ENCODE results near the gene NR4A1. TPM values are rescaled to one million over a fixed set of nuclear protein-coding genes. Genes with fewer than 3 reads are reported as not detected.
A peak's percentile ranks its signal among the peaks of the same experiment; 100 is the strongest.

The NR4A1 gene
- total RNA-seq, 2 donors from 2014 or later, result 17.7 to 18.4 TPM

GRCh38 chr12:52063082-52063924, 12.1 kb downstream of the NR4A1 start:
- Mint-ChIP-seq H3K27me3 (ENCODE audit: insufficient read depth) (peaks cover 30% of the 10 kb centered on the region), H3K4me3 (no peak overlapping the region), H3K36me3 (ENCODE audit: low read depth) (peaks cover under 1% of the 10 kb centered on the region), H3K4me1 (peaks cover 4% of the 10 kb centered on the region), H3K9me3 (no peaks in the 10 kb centered on the region), H3K27ac (no peak overlapping the region)
- H3K27ac ChIP-seq (ENCODE audit: low read depth, low read length), result peak overlapping the region; percentile 32
- no peaks in the 10 kb centered on the region for H3K4me1 ChIP-seq (ENCODE audit: control insufficient read depth, insufficient read depth, low read length)
- 91 to 92% methylated on average over 13 to 20 of the region's 20 CpGs for WGBS, 2 experiments (ENCODE audit: insufficient coverage in 1 of 2, insufficient read length in 1 of 2)
- H3K9me3 ChIP-seq (ENCODE audit: control insufficient read depth, low read length), result no peaks in the 10 kb centered on the region
- no peak for TF ChIP-seq CTCF (conservative IDR thresholded peaks at IDR 0.05)
- no peak overlapping the region for H3K4me3 ChIP-seq (ENCODE audit: low read length)
- no peak overlapping the region for H3K9ac ChIP-seq (ENCODE audit: extremely low read depth, low read length, poor library complexity, severe bottlenecking)
- peaks cover 19% of the 10 kb centered on the region for H3K27me3 ChIP-seq (ENCODE audit: control insufficient read depth, insufficient read depth, low read length, poor library complexity, severe bottlenecking)
- DNase-seq, result no peak
- peaks cover under 1% of the 10 kb centered on the region for H3K36me3 ChIP-seq (ENCODE audit: control insufficient read depth, insufficient read depth, low read length)

DNA sequence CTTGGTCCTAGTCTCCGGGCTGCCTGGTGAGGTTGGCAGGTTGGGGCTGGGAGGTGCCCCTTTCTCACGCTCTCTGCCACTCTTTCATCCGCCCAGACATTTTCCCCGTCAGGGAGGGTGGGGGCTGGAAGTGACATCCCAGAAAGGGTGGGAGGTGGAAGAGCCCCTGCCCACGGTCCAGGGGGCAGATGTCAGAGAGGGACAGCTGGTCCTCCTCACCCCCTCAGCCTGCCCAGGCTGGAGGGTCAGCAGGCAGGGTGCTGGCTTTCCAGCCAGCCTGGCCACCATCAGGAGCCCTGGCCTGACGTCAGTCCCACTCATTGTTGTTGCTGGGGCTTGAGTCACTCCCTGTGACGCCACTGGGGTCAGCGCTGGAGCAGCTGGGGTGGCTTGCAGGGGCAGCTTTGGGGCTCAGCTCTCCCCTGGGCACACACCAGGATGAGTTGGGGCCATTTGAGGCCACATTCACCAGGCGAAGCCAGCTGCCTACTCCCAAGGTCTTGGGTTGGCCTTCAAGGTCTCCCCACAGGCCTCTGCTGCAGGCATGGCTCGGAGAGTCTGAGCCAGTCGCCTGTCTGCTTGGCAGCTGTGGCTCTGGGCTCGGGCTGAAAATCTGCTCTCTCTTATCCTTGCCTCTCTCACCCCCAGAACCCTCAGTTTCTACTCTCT, 12.9 kb downstream of the NR4A1 start:
- WGBS, 2 experiments (ENCODE audit: insufficient coverage in 1 of 2, insufficient read length in 1 of 2), result 90 to 93% methylated on average over 8 to 12 of the region's 12 CpGs
- Histone ChIP-seq H3K27ac (ENCODE audit: low read depth, low read length) (peak overlapping the region; percentile 32), H3K36me3 (ENCODE audit: control insufficient read depth, insufficient read depth, low read length) (no peaks in the 10 kb centered on the region), H3K4me3 (ENCODE audit: low read length) (no peak overlapping the region), H3K9ac (ENCODE audit: extremely low read depth, low read length, poor library complexity, severe bottlenecking) (no peak overlapping the region), H3K27me3 (ENCODE audit: control insufficient read depth, insufficient read depth, low read length, poor library complexity, severe bottlenecking) (peaks cover 19% of the 10 kb centered on the region), H3K9me3 (ENCODE audit: control insufficient read depth, low read length) (no peaks in the 10 kb centered on the region), H3K4me1 (ENCODE audit: control insufficient read depth, insufficient read depth, low read length) (no peaks in the 10 kb centered on the region)
- Mint-ChIP-seq H3K36me3 (ENCODE audit: low read depth) (no peaks in the 10 kb centered on the region), H3K27me3 (ENCODE audit: insufficient read depth) (peaks cover 30% of the 10 kb centered on the region), H3K27ac (no peak overlapping the region), H3K4me1 (peaks cover 6% of the 10 kb centered on the region), H3K9me3 (peaks cover 1% of the 10 kb centered on the region), H3K4me3 (no peak overlapping the region)
- DNase-seq, result no peak
- TF ChIP-seq CTCF (conservative IDR thresholded peaks at IDR 0.05), result no peak

GRCh38 chr12:52066346-52067080, 15.3 kb downstream of the NR4A1 start:
- H3K27me3 Mint-ChIP-seq (ENCODE audit: insufficient read depth), result peaks cover 30% of the 10 kb centered on the region

More at GRCh38 chr12:52066346-52067080, 15.3 kb downstream of the NR4A1 start:
- H3K9ac ChIP-seq (ENCODE audit: extremely low read depth, low read length, poor library complexity, severe bottlenecking), result no peak overlapping the region
- no peak for DNase-seq
- H3K4me1 ChIP-seq (ENCODE audit: control insufficient read depth, insufficient read depth, low read length), result no peaks in the 10 kb centered on the region
- H3K36me3 Mint-ChIP-seq (ENCODE audit: low read depth), result no peaks in the 10 kb centered on the region
- H3K36me3 ChIP-seq (ENCODE audit: control insufficient read depth, insufficient read depth, low read length), result no peaks in the 10 kb centered on the region
- H3K4me3 ChIP-seq (ENCODE audit: low read length), result no peak overlapping the region
- H3K9me3 ChIP-seq (ENCODE audit: control insufficient read depth, low read length), result no peaks in the 10 kb centered on the region
- peaks cover 1% of the 10 kb centered on the region for H3K9me3 Mint-ChIP-seq
- H3K4me1 Mint-ChIP-seq, result peaks cover 20% of the 10 kb centered on the region
- no peak overlapping the region for H3K4me3 Mint-ChIP-seq
- TF ChIP-seq CTCF (conservative IDR thresholded peaks at IDR 0.05), result no peak
- WGBS, 2 experiments (ENCODE audit: insufficient coverage in 1 of 2, insufficient read length in 1 of 2), result 60 to 65% methylated on average over 5 to 8 of the region's 8 CpGs
- peaks cover 19% of the 10 kb centered on the region for H3K27me3 ChIP-seq (ENCODE audit: control insufficient read depth, insufficient read depth, low read length, poor library complexity, severe bottlenecking)
- H3K27ac ChIP-seq (ENCODE audit: low read depth, low read length), result no peak overlapping the region
- no peak overlapping the region for H3K27ac Mint-ChIP-seq

Measured in endodermal cell (in vitro differentiated cells).